Measurements from ENCODE around the gene MGLL.

The MGLL gene

GRCh38 chr3:127822041-127822681 lies at the start of gene MGLL:
Gene MGLL (minus strand): TSS chr3:127822515. CDS start chr3:127822318, 197 bp downstream.
- no peak for DNase-seq

GRCh38 chr3:127870156-127870555 lies 47.8 kb upstream of the MGLL start:
- DNase-seq: no peak

- DNase-seq: peak; percentile 10
Observed at GRCh38 chr3:127867986-127868385, 45.7 kb upstream of the MGLL start.

GRCh38 chr3:127867412-127867811 lies 45.1 kb upstream of the MGLL start:
- DNase-seq: no peak

GRCh38 chr3:127865941-127866340 lies 43.6 kb upstream of the MGLL start:
- DNase-seq: no peak

- DNase-seq: no peak
Observed at GRCh38 chr3:127860211-127860696, 37.9 kb upstream of the MGLL start.

GRCh38 chr3:127859730-127860129 lies 37.4 kb upstream of the MGLL start:
- no peak for DNase-seq

- DNase-seq: no peak
Observed at GRCh38 chr3:127858937-127859336, 36.6 kb upstream of the MGLL start.

- peak; percentile 43 for DNase-seq
Observed at GRCh38 chr3:127858521-127858920, 36.2 kb upstream of the MGLL start.

GRCh38 chr3:127857333-127857732 lies 35.0 kb upstream of the MGLL start:
- no peak for DNase-seq

GRCh38 chr3:127856801-127857200 lies 34.5 kb upstream of the MGLL start:
- no peak for DNase-seq

- DNase-seq: no peak
Observed at GRCh38 chr3:127855246-127855645, 32.9 kb upstream of the MGLL start.

GRCh38 chr3:127853681-127854080 lies 31.4 kb upstream of the MGLL start:
- no peak for DNase-seq

GRCh38 chr3:127851899-127852298 lies 29.6 kb upstream of the MGLL start:
- no peak for DNase-seq

GRCh38 chr3:127849368-127849767 lies 27.1 kb upstream of the MGLL start:
- DNase-seq: no peak

GRCh38 chr3:127848131-127849129 lies 26.1 kb upstream of the MGLL start:
- DNase-seq: no peak

- no peak for DNase-seq
Observed at GRCh38 chr3:127847236-127847720, 25.0 kb upstream of the MGLL start.

- DNase-seq: no peak
Observed at GRCh38 chr3:127846576-127846975, 24.3 kb upstream of the MGLL start.

- no peak for DNase-seq
Observed at GRCh38 chr3:127844326-127844942, 22.1 kb upstream of the MGLL start.

- DNase-seq: no peak
Observed at GRCh38 chr3:127840671-127841070, 18.4 kb upstream of the MGLL start.

GRCh38 chr3:127839099-127839498 lies 16.8 kb upstream of the MGLL start:
- DNase-seq: no peak

GRCh38 chr3:127835993-127836882 lies 13.9 kb upstream of the MGLL start:
- peak; percentile 74 for DNase-seq
